Measurements from ENCODE around the gene UROD.
"Not testable (repeated sequence)": the region's sequence is repeated elsewhere in the genome, so short reads cannot be mapped to it uniquely, and the experiment has no call there.

The UROD gene

DNA sequence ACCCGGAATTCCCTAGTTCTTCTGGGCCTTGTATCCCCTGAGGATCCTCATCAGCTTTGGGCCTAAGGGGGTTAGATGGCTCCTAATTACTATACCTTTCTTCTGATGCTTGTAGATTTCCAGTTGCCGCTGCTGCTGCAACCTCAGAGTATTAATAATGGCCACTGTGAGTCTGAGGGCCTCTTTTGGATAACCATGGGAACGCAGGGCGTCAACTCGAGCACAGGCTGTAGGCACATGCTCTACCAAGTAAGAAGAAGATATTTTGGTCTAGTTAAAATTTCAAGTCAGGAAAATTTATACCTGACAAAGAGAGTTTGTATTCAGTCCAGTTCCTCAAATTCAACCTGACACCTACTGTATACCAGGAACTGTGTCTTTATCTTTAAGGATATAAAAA, 28.2 kb downstream of the UROD start:
- Histone ChIP-seq H3K79me2 (ENCODE audit: control insufficient read depth, insufficient read depth, low read length, unreplicated experiment) (no peaks in the 10 kb centered on the region), H3K4me3 (ENCODE audit: low read depth, low read length) (no peak overlapping the region), H3K4me1 (ENCODE audit: control insufficient read depth, insufficient read depth, low read length, unreplicated experiment) (no peaks in the 10 kb centered on the region), H3K36me3 (ENCODE audit: insufficient read depth, low read length) (no peaks in the 10 kb centered on the region), H2AFZ (ENCODE audit: low read length, unreplicated experiment) (no peak overlapping the region), H3K27ac (ENCODE audit: low read depth, low read length) (no peak overlapping the region), H3K27me3 (ENCODE audit: insufficient read depth, low read length) (no peaks in the 10 kb centered on the region)

DNA sequence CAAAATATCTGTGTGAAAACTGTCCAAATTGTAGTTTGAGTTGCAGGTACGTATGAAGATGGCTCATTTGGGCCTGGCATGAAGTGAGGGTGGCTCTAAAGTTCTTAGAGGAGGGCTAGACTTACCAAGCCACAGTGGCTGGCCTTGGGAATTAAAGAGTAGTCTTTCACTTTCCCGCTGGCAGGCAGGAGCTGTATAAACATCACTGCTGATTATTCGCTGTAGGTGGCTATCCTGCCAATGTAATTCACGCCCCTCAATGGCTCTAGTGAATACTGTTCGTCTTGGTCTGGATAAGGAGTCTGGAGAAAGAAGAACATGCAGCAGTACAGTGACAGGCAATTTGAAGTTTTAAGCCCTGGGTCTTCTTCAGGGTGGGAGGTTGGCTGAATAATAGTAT, 31.0 kb downstream of the UROD start:
- H3K27ac ChIP-seq (ENCODE audit: low read depth, low read length), result no peak overlapping the region
- no peaks in the 10 kb centered on the region for H3K36me3 ChIP-seq (ENCODE audit: insufficient read depth, low read length)
- no peaks in the 10 kb centered on the region for H3K4me1 ChIP-seq (ENCODE audit: control insufficient read depth, insufficient read depth, low read length, unreplicated experiment)
- H3K79me2 ChIP-seq (ENCODE audit: control insufficient read depth, insufficient read depth, low read length, unreplicated experiment), result no peaks in the 10 kb centered on the region
- H2AFZ ChIP-seq (ENCODE audit: low read length, unreplicated experiment), result no peak overlapping the region
- no peaks in the 10 kb centered on the region for H3K27me3 ChIP-seq (ENCODE audit: insufficient read depth, low read length)
- no peak overlapping the region for H3K4me3 ChIP-seq (ENCODE audit: low read depth, low read length)

DNA sequence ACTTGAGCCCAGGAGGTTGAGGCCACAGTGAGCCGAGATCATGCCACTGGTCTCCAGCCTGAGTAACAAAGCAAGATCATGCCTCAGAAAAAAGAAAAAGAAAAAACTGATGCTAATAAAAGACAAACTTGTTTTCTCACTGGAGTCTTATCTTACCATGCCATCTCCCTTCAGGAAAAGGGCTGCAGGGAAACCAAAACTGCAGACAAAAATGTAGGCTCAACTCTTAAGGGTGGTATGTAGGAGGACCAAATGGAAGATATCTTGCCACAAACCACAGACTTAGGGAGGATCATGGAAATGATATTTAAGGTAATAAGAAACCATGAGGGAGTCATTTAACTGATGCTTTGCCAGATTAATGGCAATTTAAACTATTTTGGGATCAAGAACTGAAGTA, 32.9 kb downstream of the UROD start:
- H3K36me3 ChIP-seq (ENCODE audit: insufficient read depth, low read length), result no peaks in the 10 kb centered on the region
- no peak overlapping the region for H3K4me3 ChIP-seq (ENCODE audit: low read depth, low read length)
- no peaks in the 10 kb centered on the region for H3K27me3 ChIP-seq (ENCODE audit: insufficient read depth, low read length)
- H2AFZ ChIP-seq (ENCODE audit: low read length, unreplicated experiment), result no peak overlapping the region
- no peak overlapping the region for H3K27ac ChIP-seq (ENCODE audit: low read depth, low read length)
- no peaks in the 10 kb centered on the region for H3K79me2 ChIP-seq (ENCODE audit: control insufficient read depth, insufficient read depth, low read length, unreplicated experiment)
- H3K4me1 ChIP-seq (ENCODE audit: control insufficient read depth, insufficient read depth, low read length, unreplicated experiment), result no peaks in the 10 kb centered on the region

DNA sequence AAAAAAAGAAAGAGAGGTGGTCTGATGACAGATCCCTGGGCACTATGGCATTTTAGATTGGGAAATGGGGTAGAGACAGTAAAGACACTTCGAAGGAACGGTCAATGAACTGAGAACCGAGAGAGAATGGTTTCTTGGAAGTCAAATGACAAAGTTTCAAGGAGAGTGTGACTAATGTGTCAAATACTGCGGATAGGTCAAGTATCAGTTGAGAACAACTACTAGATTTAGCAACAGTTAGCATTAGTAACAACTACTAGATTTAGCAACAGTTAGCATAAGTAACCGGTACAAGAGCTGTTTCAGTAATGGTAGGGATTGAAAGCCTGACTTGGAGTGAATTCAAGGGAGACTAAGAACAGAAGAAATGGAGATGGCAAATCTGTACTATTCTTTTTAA, 35.0 kb downstream of the UROD start:
- Histone ChIP-seq H3K27ac (ENCODE audit: low read depth, low read length) (no peak overlapping the region), H3K79me2 (ENCODE audit: control insufficient read depth, insufficient read depth, low read length, unreplicated experiment) (no peaks in the 10 kb centered on the region), H3K4me1 (ENCODE audit: control insufficient read depth, insufficient read depth, low read length, unreplicated experiment) (no peaks in the 10 kb centered on the region), H3K27me3 (ENCODE audit: insufficient read depth, low read length) (no peaks in the 10 kb centered on the region), H3K4me3 (ENCODE audit: low read depth, low read length) (no peak overlapping the region), H3K36me3 (ENCODE audit: insufficient read depth, low read length) (no peaks in the 10 kb centered on the region), H2AFZ (ENCODE audit: low read length, unreplicated experiment) (no peak overlapping the region)

DNA sequence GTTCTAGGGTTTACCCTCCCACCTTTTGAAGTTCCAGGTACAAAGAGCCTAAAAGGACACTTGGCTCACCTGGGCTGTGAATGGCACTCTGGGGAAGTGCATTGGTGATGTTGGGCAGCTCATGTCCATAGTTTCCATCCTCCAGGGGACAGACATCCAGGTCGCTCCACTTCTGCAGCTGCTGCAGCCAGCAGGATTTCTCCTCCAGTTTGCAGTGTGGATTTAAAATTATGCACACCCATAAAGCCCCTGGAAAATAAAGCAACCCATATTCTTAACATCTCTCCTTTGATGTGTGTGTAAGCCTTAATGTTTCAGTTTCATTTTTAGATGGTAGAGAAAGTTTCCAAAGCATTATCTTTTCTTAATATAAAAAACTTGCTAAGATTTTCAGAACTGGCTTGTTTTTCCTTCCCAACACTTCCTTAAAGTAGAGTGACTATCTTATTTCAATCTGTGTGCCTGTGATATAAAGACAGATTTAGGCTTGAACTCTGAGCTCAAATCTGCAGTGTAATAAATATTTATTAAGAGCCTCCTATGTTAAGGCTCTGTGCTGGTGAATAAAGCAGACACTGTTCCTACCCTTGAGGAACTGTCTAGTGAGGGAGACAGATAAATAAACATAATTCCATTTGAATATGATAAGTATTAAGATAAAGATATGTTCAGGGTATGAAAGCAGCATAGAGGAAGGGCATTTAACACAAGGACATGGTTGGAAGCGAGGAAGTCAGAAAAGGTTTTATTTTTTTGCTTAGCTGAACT, 39.1 kb downstream of the UROD start:
- H3K27me3 ChIP-seq (ENCODE audit: insufficient read depth, low read length), result no peaks in the 10 kb centered on the region
- H3K4me1 ChIP-seq (ENCODE audit: control insufficient read depth, insufficient read depth, low read length, unreplicated experiment), result no peaks in the 10 kb centered on the region
- no peaks in the 10 kb centered on the region for H3K36me3 ChIP-seq (ENCODE audit: insufficient read depth, low read length)
- peak overlapping the region; percentile 35 for H2AFZ ChIP-seq (ENCODE audit: low read length, unreplicated experiment)
- peak overlapping the region; percentile 28; the same call in 1 of the 2 replicates for H3K4me3 ChIP-seq (ENCODE audit: low read depth, low read length)
- H3K79me2 ChIP-seq (ENCODE audit: control insufficient read depth, insufficient read depth, low read length, unreplicated experiment), result no peaks in the 10 kb centered on the region
- H3K27ac ChIP-seq (ENCODE audit: low read depth, low read length), result no peak overlapping the region

DNA sequence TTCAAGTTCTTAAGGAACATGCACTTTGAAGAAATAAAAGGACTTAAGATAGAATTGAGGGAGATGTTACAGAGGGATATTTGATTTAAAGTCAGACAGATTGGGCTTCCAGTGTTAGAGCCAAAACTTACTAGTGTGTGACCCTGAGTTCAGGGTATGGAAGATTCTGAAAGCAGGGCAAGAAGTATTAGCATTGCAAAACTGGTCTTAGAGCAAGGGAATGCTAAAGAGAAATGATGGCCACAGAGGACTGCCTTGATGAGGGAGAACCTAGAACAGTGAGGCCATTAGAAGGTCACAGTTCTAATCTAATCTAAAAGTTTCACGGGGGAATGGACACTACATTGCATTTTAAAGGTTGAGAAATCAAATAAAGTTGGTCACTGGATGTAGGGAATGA, 45.5 kb downstream of the UROD start:
- H3K27ac ChIP-seq (ENCODE audit: low read depth, low read length), result no peak overlapping the region

GRCh38 chr1:45059829-45060228, 47.8 kb downstream of the UROD start:
- Histone ChIP-seq H2AFZ (ENCODE audit: low read length, unreplicated experiment) (no peak overlapping the region), H3K36me3 (ENCODE audit: insufficient read depth, low read length) (no peaks in the 10 kb centered on the region), H3K4me3 (ENCODE audit: low read depth, low read length) (no peak overlapping the region), H3K27ac (ENCODE audit: low read depth, low read length) (no peak overlapping the region), H3K79me2 (ENCODE audit: control insufficient read depth, insufficient read depth, low read length, unreplicated experiment) (no peaks in the 10 kb centered on the region), H3K27me3 (ENCODE audit: insufficient read depth, low read length) (no peaks in the 10 kb centered on the region), H3K4me1 (ENCODE audit: control insufficient read depth, insufficient read depth, low read length, unreplicated experiment) (no peaks in the 10 kb centered on the region)

More for the DNA sequence above, 45.5 kb downstream of the UROD start:
- Histone ChIP-seq H3K27me3 (ENCODE audit: insufficient read depth, low read length) (no peaks in the 10 kb centered on the region), H3K36me3 (ENCODE audit: insufficient read depth, low read length) (no peaks in the 10 kb centered on the region), H3K4me1 (ENCODE audit: control insufficient read depth, insufficient read depth, low read length, unreplicated experiment) (no peaks in the 10 kb centered on the region), H2AFZ (ENCODE audit: low read length, unreplicated experiment) (no peak overlapping the region), H3K79me2 (ENCODE audit: control insufficient read depth, insufficient read depth, low read length, unreplicated experiment) (no peaks in the 10 kb centered on the region), H3K4me3 (ENCODE audit: low read depth, low read length) (no peak overlapping the region)

GRCh38 chr1:45062463-45062862, 50.4 kb downstream of the UROD start:
- H3K4me3 ChIP-seq (ENCODE audit: low read depth, low read length); H2AFZ ChIP-seq (ENCODE audit: low read length, unreplicated experiment); H3K27me3 ChIP-seq (ENCODE audit: insufficient read depth, low read length); H3K36me3 ChIP-seq (ENCODE audit: insufficient read depth, low read length); H3K79me2 ChIP-seq (ENCODE audit: control insufficient read depth, insufficient read depth, low read length, unreplicated experiment); H3K27ac ChIP-seq (ENCODE audit: low read depth, low read length); H3K4me1 ChIP-seq (ENCODE audit: control insufficient read depth, insufficient read depth, low read length, unreplicated experiment): not testable (repeated sequence)

DNA sequence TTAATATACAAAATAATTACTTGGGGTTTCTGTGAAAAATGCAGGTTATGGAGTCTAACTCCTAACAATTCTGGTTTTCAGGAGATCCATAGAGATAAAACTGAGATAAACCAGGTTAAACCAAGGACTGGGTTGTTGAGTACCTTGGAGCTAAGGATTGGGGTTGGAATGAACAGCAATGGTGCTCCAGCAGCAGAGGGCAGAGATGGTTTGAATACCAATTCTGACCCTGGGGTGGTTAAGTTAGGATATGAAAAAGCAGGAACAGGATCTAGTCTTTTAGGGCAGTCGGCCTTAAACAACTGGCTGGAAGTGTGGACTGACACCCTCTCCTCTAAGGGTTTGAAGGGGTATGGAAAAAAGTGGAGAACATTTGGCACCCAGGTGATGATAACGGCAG, 53.0 kb downstream of the UROD start:
- no peaks in the 10 kb centered on the region for H3K36me3 ChIP-seq (ENCODE audit: insufficient read depth, low read length)
- H3K79me2 ChIP-seq (ENCODE audit: control insufficient read depth, insufficient read depth, low read length, unreplicated experiment), result no peaks in the 10 kb centered on the region
- H3K4me3 ChIP-seq (ENCODE audit: low read depth, low read length), result no peak overlapping the region
- no peaks in the 10 kb centered on the region for H3K4me1 ChIP-seq (ENCODE audit: control insufficient read depth, insufficient read depth, low read length, unreplicated experiment)
- H3K27me3 ChIP-seq (ENCODE audit: insufficient read depth, low read length), result no peaks in the 10 kb centered on the region
- no peak overlapping the region for H3K27ac ChIP-seq (ENCODE audit: low read depth, low read length)
- H2AFZ ChIP-seq (ENCODE audit: low read length, unreplicated experiment), result no peak overlapping the region

Data from ACC112 (cell line).